Tibial nerve (tissue), 4 donors: ENCODE measurements around the gene EDA.

Experiments
- CTCF ChIP-seq, 5 experiments: fragments of 200-600 bp in 3 of 5; fragments of 450-650 bp in 2 of 5; sonication (generic) in 3 of 5; IDR thresholded peaks; one replicate each; pipeline ENCODE4 v1.5.1; 2016 to 2019; ENCODE audit warnings: antibody characterized with exemption in 5 of 5, mild to moderate bottlenecking in 3 of 5, moderate library complexity in 2 of 5
- EP300 ChIP-seq, 2 donors: sonication (generic); formaldehyde crosslinking; IDR thresholded peaks; one replicate each; pipeline ENCODE4 v1.6.1; 2017; ENCODE audit warnings: antibody characterized with exemption in 2 of 2, mild to moderate bottlenecking in 1 of 2
- POLR2A ChIP-seq, 2 donors: fragments of 450-650 bp; IDR thresholded peaks; one replicate each; pipeline ENCODE4 v1.6.1; 2017; ENCODE audit warnings: antibody characterized with exemption in 2 of 2, mild to moderate bottlenecking in 2 of 2, moderate library complexity in 2 of 2

DNA sequence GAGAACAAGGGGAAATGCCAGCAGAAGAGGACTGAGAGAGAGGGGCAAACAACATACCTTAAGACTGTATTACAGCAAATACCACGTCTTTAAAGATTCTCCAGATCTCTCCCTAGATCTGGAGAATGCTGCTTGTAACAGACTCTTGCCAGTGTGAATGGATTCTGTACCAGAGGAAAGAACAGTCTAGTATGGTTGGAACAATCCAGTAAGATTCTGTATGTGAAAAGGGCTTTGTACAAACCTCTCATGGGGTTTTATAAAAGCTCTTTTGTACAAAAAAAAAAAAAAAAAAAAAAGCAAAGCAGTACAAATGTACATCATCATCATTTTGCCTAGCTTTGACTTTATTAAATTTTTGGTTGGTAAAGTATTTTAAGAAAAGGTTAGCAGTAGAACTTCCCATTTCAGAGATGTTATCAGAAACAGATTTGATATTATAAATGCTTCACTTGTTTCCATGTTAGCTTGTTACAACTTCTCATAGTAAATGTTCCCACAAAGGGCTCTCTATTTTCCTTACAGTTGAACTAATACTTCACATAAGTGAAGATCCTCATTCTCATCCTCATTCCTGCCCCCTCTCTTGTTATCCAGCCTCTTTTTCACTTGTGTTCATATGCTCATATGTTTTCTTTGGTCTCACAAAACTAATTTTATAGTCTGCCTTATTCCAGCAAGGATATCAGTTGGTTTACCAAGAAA lies 144.2 kb downstream of the EDA start:
- TF ChIP-seq CTCF (IDR thresholded peaks at IDR 0.05) (no peak), EP300 (IDR thresholded peaks at IDR 0.05) (no peak), POLR2A (IDR thresholded peaks at IDR 0.05) (no peak)
